ENCODE data around the gene TBCC.

GRCh38 chr6:42726026-42726425 lies 19.9 kb downstream of the TBCC start:
- no peak for TF ChIP-seq CTCF (IDR thresholded peaks at IDR 0.05; ENCODE audit: low read depth, low read length)
- TF ChIP-seq EZH2phosphoT487 (IDR thresholded peaks at IDR 0.05; ENCODE audit: low read depth) = no peak

Measured in OCI-LY3 (cell line).